T-cell (primary cell): ENCODE results near the gene SPRYD3. TPM values are rescaled to one million over a fixed set of nuclear protein-coding genes. Genes with fewer than 3 reads are reported as not detected.
A peak's percentile ranks its signal among the peaks of the same experiment; 100 is the strongest.

ENCODE experiments used
- ATAC-seq, 4 experiments: fragments of 200-7000 bp in 3 of 4; fragments of 150-1000 bp in 1 of 4; cut with Tn5 transposase; replicated peaks in 1 of 4; 1 replicate in 3 of 4; 2 replicates in 1 of 4; pipeline ENCODE4 v1.10.0; 2021; ENCODE audit warnings: moderate library complexity in 3 of 4, mild to moderate bottlenecking in 2 of 4, moderate number of reproducible peaks in 1 of 4
- CTCF ChIA-PET, 2 donors: fragments of 300-600 bp; sonication (Branson Sonifier 250); formaldehyde crosslinking; loops; one replicate each; lab custom pipeline; 2022; ENCODE audit warnings: antibody characterized with exemption in 2 of 2; lab: Charles Lee
- POLR2A ChIA-PET, 2 donors: fragments of 300-600 bp; sonication (Branson Sonifier 250); formaldehyde crosslinking; loops; one replicate each; lab custom pipeline; 2022; ENCODE audit warnings: antibody characterized with exemption in 2 of 2; lab: Charles Lee
- DNase-seq, 35 experiments: peaks; one replicate each; pipeline versions ENCODE4 v3.0.0 to v3.0.0-alpha.2; 2013 to 2023
- H3K27ac ChIP-seq: one replicate; pipeline ENCODE4 v1.5.1; 2013; ENCODE audit warnings: low read length
- H3K27me3 ChIP-seq, 2 experiments: replicated peaks in 1 of 2; 1 replicate in 1 of 2; 2 replicates in 1 of 2; pipeline versions ENCODE4 v1.6.1 to v1.7.0; 2013; ENCODE audit warnings: low read length in 1 of 2, mixed read lengths in 1 of 2; ENCODE audit not compliant: control insufficient read depth in 2 of 2, insufficient read depth in 2 of 2; ENCODE audit errors: extremely low read depth in 1 of 2
- H3K36me3 ChIP-seq, 2 donors: 1 replicate in 1 of 2; 2 replicates in 1 of 2; pipeline versions ENCODE4 v1.6.1 to v1.7.0; 2013; ENCODE audit warnings: low read length in 1 of 2; ENCODE audit not compliant: control insufficient read depth in 2 of 2, insufficient read depth in 1 of 2; ENCODE audit errors: extremely low read depth in 1 of 2
- H3K4me1 ChIP-seq, 2 experiments: 1 replicate in 1 of 2; 2 replicates in 1 of 2; pipeline versions ENCODE4 v1.6.1 to v1.7.0; 2013; ENCODE audit warnings: low read length in 2 of 2, mixed read lengths in 1 of 2; ENCODE audit not compliant: insufficient read depth in 2 of 2, control insufficient read depth in 1 of 2; ENCODE audit errors: extremely low read depth in 1 of 2
- H3K4me3 ChIP-seq, 2 donors: 1 replicate in 1 of 2; 2 replicates in 1 of 2; pipeline versions ENCODE4 v1.5.1 to v1.7.0; 2013; ENCODE audit warnings: mild to moderate bottlenecking in 2 of 2, low read length in 1 of 2, moderate library complexity in 1 of 2; ENCODE audit not compliant: control insufficient read depth in 1 of 2; ENCODE audit errors: extremely low read depth in 1 of 2
- H3K9me3 ChIP-seq: 2 replicates; pipeline ENCODE4 v1.7.0; 2013
- H3K27ac Mint-ChIP-seq, 2 donors: one replicate each; pipeline ENCODE4 v1.8.0; 2020 to 2021; ENCODE audit warnings: mild to moderate bottlenecking in 2 of 2, mixed read lengths in 2 of 2
- H3K27me3 Mint-ChIP-seq, 2 donors: one replicate each; pipeline ENCODE4 v1.8.0; 2021 to 2022; ENCODE audit warnings: mixed read lengths in 2 of 2
- H3K36me3 Mint-ChIP-seq: one replicate; pipeline ENCODE4 v1.8.0; 2021; ENCODE audit warnings: mixed read lengths
- H3K4me1 Mint-ChIP-seq, 3 donors: one replicate each; pipeline ENCODE4 v1.8.0; 2020 to 2022; ENCODE audit warnings: mixed read lengths in 3 of 3, mild to moderate bottlenecking in 1 of 3
- H3K4me3 Mint-ChIP-seq, 3 donors: one replicate each; pipeline ENCODE4 v1.8.0; 2020 to 2022; ENCODE audit warnings: mild to moderate bottlenecking in 3 of 3, mixed read lengths in 3 of 3, moderate library complexity in 3 of 3
- H3K9me3 Mint-ChIP-seq, 3 donors: one replicate each; pipeline ENCODE4 v1.8.0; 2020 to 2022; ENCODE audit warnings: mixed read lengths in 3 of 3
- WGBS: methylation state at CpG from one replicate; pipeline ENCODE4 v1.1.5; 2013; ENCODE audit warnings: missing lambda C conversion rate; ENCODE audit not compliant: insufficient coverage; 5-methylcytosine and 5-hydroxymethylcytosine counted together
- total RNA-seq, 35 experiments: library from RNA in 6 of 35; stranded (reverse) in 6 of 35; fragments of 120-200 nt in 1 of 35; gene quantifications; one replicate each; pipeline versions ENCODE4 v1.2.1 to v1.2.4 and lab custom pipeline; 2013 to 2026

SPRYD3 gene
- total RNA-seq, result 10 to 100 TPM; 29.3 to 65.0 (median 58.2) TPM
- 28.7 TPM for total RNA-seq (2013)
- 28.6 to 75.0 (median 47.4) reads per million in 29 experiments for total RNA-seq (lab: John Stamatoyannopoulos, UW)

GRCh38 chr12:53079226-53080117, at the start of gene SPRYD3:
TSS of gene SPRYD3 (minus strand) at chr12:53079390. CDS start at chr12:53079333, 57 bp downstream.
- peaks cover 3 to 23% of the 10 kb centered on the region in 2 donors for H3K36me3 ChIP-seq
- peak; percentile 96 to 98 (median 96) for ATAC-seq
- 4% methylated on average over 61 of the region's 67 CpGs for WGBS
- H3K4me1 ChIP-seq, result peaks cover 5 to 36% of the 10 kb centered on the region in 2 experiments
- peak; percentile 90 to 99 (median 95) for DNase-seq
- peak within 1 kb of the TSS; percentile 74 to 90 for H3K4me3 ChIP-seq
- ChIA-PET CTCF (interaction anchor here (0.6 to 4.1 kb wide), 16 partner anchors 9 to 1054 kb away, joined by 3 to 32 read pairs (median 4); partner anchors contain the start of genes AAAS (in 1 of the 2), EIF4B (in 1 of the 2), PFDN5 (in 1 of the 2) and SOAT2 (in 1 of the 2)), POLR2A (interaction anchor here (0.6 to 1.2 kb wide), 6 partner anchors 19 to 1008 kb away, joined by 3 to 8 read pairs (median 4); partner anchors contain the start of gene EIF4B (in 1 of the 2))
- no peaks in the 10 kb centered on the region for H3K9me3 ChIP-seq
- Mint-ChIP-seq H3K4me1 (peaks cover 46 to 57% (median 47%) of the 10 kb centered on the region in 3 donors), H3K4me3 (peak within 1 kb of the TSS; percentile 89 to 90 (median 90)), H3K27ac (peak within 1 kb of the TSS; percentile 91 to 97), H3K36me3 (peaks cover 15% of the 10 kb centered on the region), H3K9me3 (no peaks in the 10 kb centered on the region), H3K27me3 (no peaks in the 10 kb centered on the region)
- peak within 1 kb of the TSS; percentile 75 for H3K27ac ChIP-seq
- peaks cover 0 to 7% of the 10 kb centered on the region in 2 experiments for H3K27me3 ChIP-seq

DNA sequence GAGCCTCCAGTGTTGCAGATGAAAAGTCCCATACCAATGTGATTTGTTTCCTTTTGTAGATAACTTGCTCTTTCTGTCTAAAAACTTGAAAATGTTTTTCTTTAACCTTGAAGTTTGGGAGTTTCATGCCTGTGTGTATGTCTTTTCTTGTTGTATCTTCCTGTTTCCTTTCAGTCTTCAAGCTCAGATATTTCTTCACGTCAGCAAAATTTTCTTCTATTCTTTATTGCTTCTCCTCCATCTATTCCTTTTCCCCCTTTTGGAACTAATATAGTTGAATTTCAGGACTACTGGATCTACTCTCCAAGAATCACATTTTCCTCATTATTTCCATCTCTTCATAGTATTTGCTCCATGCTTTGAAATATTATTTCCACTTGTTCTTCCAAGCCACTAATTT, 48.0 kb upstream of the SPRYD3 start:
- H3K27ac Mint-ChIP-seq, result no peak overlapping the region
- Histone ChIP-seq H3K36me3 (no peaks in the 10 kb centered on the region), H3K4me1 (no peaks in the 10 kb centered on the region), H3K9me3 (no peaks in the 10 kb centered on the region), H3K27ac (no peak overlapping the region), H3K27me3 (peaks cover 0 to 10% of the 10 kb centered on the region in 2 experiments), H3K4me3 (no peak overlapping the region)
- H3K36me3 Mint-ChIP-seq, result no peaks in the 10 kb centered on the region
- ChIA-PET CTCF (no interaction called here), POLR2A (no interaction called here)
- DNase-seq, result no peak
- H3K4me1 Mint-ChIP-seq, result peaks cover 0 to 3% (median 0%) of the 10 kb centered on the region in 3 donors
- H3K4me3 Mint-ChIP-seq, result no peak overlapping the region
- WGBS, result no CpG with 5 or more reads among the region's 1 CpG
- ATAC-seq, result no peak
- H3K9me3 Mint-ChIP-seq, result no peaks in the 10 kb centered on the region
- peaks cover 0 to 2% of the 10 kb centered on the region in 2 donors for H3K27me3 Mint-ChIP-seq

GRCh38 chr12:53124352-53124723, 45.1 kb upstream of the SPRYD3 start:
- POLR2A ChIA-PET, result no interaction called here
- Mint-ChIP-seq H3K4me3 (no peak overlapping the region), H3K27ac (no peak overlapping the region), H3K36me3 (no peaks in the 10 kb centered on the region), H3K27me3 (no peaks in the 10 kb centered on the region), H3K4me1 (peaks cover 0 to 3% (median 0%) of the 10 kb centered on the region in 3 donors), H3K9me3 (no peaks in the 10 kb centered on the region)
- no peak overlapping the region for H3K4me3 ChIP-seq
- ATAC-seq, result no peak
- peaks cover 0 to 10% of the 10 kb centered on the region in 2 experiments for H3K27me3 ChIP-seq
- CTCF ChIA-PET, result no interaction called here
- no peaks in the 10 kb centered on the region for H3K36me3 ChIP-seq
- H3K27ac ChIP-seq, result no peak overlapping the region
- H3K4me1 ChIP-seq, result no peaks in the 10 kb centered on the region
- H3K9me3 ChIP-seq, result no peaks in the 10 kb centered on the region
- DNase-seq, result no peak

DNA sequence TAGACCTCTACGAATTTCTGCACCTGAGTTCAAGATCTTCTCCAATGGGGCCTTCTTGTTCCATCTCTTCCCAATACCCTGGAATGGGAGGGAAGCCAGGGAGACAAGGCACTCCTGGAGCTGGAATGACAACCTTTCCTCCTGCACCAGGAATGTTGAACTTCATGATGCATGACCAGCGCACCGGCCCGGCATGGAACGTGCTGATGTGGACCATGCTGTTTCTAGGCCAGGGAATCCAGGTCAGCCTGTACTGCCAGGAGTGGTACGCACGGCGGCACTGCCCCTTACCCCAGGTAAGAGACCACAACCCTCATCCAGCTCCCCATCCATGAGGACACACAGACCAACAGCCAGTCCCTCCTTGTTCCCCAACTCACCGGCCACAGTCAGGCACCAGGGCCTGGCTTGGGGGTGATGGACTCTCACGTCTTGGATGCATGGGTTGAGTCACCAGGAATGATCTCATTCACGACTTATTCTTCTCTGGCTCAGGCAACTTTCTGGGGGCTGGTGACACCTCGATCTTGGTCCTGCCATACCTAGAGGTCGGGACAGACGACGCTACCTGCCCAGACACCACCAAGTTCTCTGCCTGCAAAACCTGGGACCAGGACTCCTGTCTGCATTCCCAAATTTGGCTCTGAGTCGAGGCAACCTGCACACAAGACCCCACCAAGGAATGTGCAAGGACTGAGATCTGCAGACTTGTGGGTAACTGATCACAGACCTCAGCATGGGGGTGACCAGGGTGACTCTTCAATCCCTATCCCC, 44.6 kb upstream of the SPRYD3 start:
- peaks cover 0 to 3% (median 0%) of the 10 kb centered on the region in 3 donors for H3K4me1 Mint-ChIP-seq
- no peaks in the 10 kb centered on the region for H3K27me3 Mint-ChIP-seq
- no peak overlapping the region for H3K4me3 Mint-ChIP-seq
- ChIA-PET CTCF (no interaction called here), POLR2A (no interaction called here)
- H3K36me3 Mint-ChIP-seq, result no peaks in the 10 kb centered on the region
- WGBS, result 79% methylated on average over 11 of the region's 16 CpGs
- Histone ChIP-seq H3K27ac (no peak overlapping the region), H3K27me3 (peaks cover 0 to 6% of the 10 kb centered on the region in 2 experiments), H3K4me1 (no peaks in the 10 kb centered on the region), H3K4me3 (no peak overlapping the region), H3K36me3 (no peaks in the 10 kb centered on the region), H3K9me3 (no peaks in the 10 kb centered on the region)
- H3K9me3 Mint-ChIP-seq, result no peaks in the 10 kb centered on the region
- ATAC-seq, result no peak
- DNase-seq, result no peak
- no peak overlapping the region for H3K27ac Mint-ChIP-seq

- H3K27me3 ChIP-seq, result peaks cover 0 to 3% of the 10 kb centered on the region in 2 experiments
- no peaks in the 10 kb centered on the region for H3K4me1 ChIP-seq
- H3K27ac ChIP-seq, result no peak overlapping the region
- Mint-ChIP-seq H3K9me3 (no peaks in the 10 kb centered on the region), H3K4me1 (peaks cover 0 to 3% (median 0%) of the 10 kb centered on the region in 3 donors), H3K27me3 (no peaks in the 10 kb centered on the region), H3K36me3 (no peaks in the 10 kb centered on the region), H3K27ac (no peak overlapping the region), H3K4me3 (no peak overlapping the region)
- ATAC-seq (no peak), DNase-seq (no peak)
- H3K9me3 ChIP-seq, result no peaks in the 10 kb centered on the region
- 96% methylated on average over 5 of the region's 10 CpGs for whole genome bisulfite sequencing
- H3K4me3 ChIP-seq, result no peak overlapping the region
- ChIA-PET CTCF (interaction anchor here in 1 of 2 donors (0.7 kb wide), 1 partner anchor 348 kb away, joined by 3 read pairs; no protein-coding TSS in a partner anchor), POLR2A (no interaction called here)
- H3K36me3 ChIP-seq, result no peaks in the 10 kb centered on the region
Measured at GRCh38 chr12:53122961-53123468, 43.8 kb upstream of the SPRYD3 start.
